IPS-11a (cell line): ENCODE results near the gene DDR2.

ENCODE experiments used
- H3K4me3 ChIP-seq: one replicate; pipeline ENCODE4 v1.5.1; 2013; ENCODE audit warnings: low read depth, low read length, control low read depth

The DDR2 gene

GRCh38 chr1:162629077-162629627 is 3.1 kb upstream of the DDR2 start:
- no peak overlapping the region for H3K4me3 ChIP-seq

GRCh38 chr1:162629651-162630050 is 2.6 kb upstream of the DDR2 start:
- H3K4me3 ChIP-seq = no peak overlapping the region

- peak overlapping the region; percentile 58 for H3K4me3 ChIP-seq
These were observed 595 bp upstream of the DDR2 start for GRCh38 chr1:162631546-162632191.

- peak overlapping the region; percentile 58 for H3K4me3 ChIP-seq
These were observed 425 bp downstream of the DDR2 start for GRCh38 chr1:162632698-162633080.

- peak overlapping the region; percentile 58 for H3K4me3 ChIP-seq
These were observed 958 bp downstream of the DDR2 start for GRCh38 chr1:162633081-162633762.

- H3K4me3 ChIP-seq = no peak overlapping the region
These were observed 3.2 kb downstream of the DDR2 start for GRCh38 chr1:162635418-162635817.

GRCh38 chr1:162639718-162640117 is 7.5 kb downstream of the DDR2 start:
- no peak overlapping the region for H3K4me3 ChIP-seq

- H3K4me3 ChIP-seq = no peak overlapping the region
These were observed 8.8 kb downstream of the DDR2 start for GRCh38 chr1:162641114-162641513.

- H3K4me3 ChIP-seq = no peak overlapping the region
These were observed 12.7 kb downstream of the DDR2 start for GRCh38 chr1:162644986-162645314.

- no peak overlapping the region for H3K4me3 ChIP-seq
These were observed 13.4 kb downstream of the DDR2 start for GRCh38 chr1:162645666-162646065.

- H3K4me3 ChIP-seq = no peak overlapping the region
These were observed 17.3 kb downstream of the DDR2 start for GRCh38 chr1:162649583-162649982.

GRCh38 chr1:162654915-162655620 is 22.8 kb downstream of the DDR2 start:
- no peak overlapping the region for H3K4me3 ChIP-seq

GRCh38 chr1:162656266-162656665 is 24.0 kb downstream of the DDR2 start:
- H3K4me3 ChIP-seq = no peak overlapping the region

- H3K4me3 ChIP-seq = no peak overlapping the region
These were observed 28.3 kb downstream of the DDR2 start for GRCh38 chr1:162660574-162660973.

- no peak overlapping the region for H3K4me3 ChIP-seq
These were observed 29.1 kb downstream of the DDR2 start for GRCh38 chr1:162661336-162661735.

- H3K4me3 ChIP-seq = no peak overlapping the region
These were observed 29.7 kb downstream of the DDR2 start for GRCh38 chr1:162662013-162662412.

GRCh38 chr1:162663086-162663485 is 30.8 kb downstream of the DDR2 start:
- no peak overlapping the region for H3K4me3 ChIP-seq

GRCh38 chr1:162663589-162664106 is 31.4 kb downstream of the DDR2 start:
- no peak overlapping the region for H3K4me3 ChIP-seq

- H3K4me3 ChIP-seq = no peak overlapping the region
These were observed 33.9 kb downstream of the DDR2 start for GRCh38 chr1:162666006-162666645.

- H3K4me3 ChIP-seq = no peak overlapping the region
These were observed 35.3 kb downstream of the DDR2 start for GRCh38 chr1:162667381-162668080.
